HS-27A (cell line): ENCODE measurements around the gene HOOK2.
"Not testable (repeated sequence)": the region's sequence is repeated elsewhere in the genome, so short reads cannot be mapped to it uniquely, and the experiment has no call there.

Experiments used
- DNase-seq: peaks from one replicate; pipeline ENCODE4 v3.0.0-alpha.2; 2012; ENCODE audit warnings: low read depth, missing footprints

Gene HOOK2

DNA sequence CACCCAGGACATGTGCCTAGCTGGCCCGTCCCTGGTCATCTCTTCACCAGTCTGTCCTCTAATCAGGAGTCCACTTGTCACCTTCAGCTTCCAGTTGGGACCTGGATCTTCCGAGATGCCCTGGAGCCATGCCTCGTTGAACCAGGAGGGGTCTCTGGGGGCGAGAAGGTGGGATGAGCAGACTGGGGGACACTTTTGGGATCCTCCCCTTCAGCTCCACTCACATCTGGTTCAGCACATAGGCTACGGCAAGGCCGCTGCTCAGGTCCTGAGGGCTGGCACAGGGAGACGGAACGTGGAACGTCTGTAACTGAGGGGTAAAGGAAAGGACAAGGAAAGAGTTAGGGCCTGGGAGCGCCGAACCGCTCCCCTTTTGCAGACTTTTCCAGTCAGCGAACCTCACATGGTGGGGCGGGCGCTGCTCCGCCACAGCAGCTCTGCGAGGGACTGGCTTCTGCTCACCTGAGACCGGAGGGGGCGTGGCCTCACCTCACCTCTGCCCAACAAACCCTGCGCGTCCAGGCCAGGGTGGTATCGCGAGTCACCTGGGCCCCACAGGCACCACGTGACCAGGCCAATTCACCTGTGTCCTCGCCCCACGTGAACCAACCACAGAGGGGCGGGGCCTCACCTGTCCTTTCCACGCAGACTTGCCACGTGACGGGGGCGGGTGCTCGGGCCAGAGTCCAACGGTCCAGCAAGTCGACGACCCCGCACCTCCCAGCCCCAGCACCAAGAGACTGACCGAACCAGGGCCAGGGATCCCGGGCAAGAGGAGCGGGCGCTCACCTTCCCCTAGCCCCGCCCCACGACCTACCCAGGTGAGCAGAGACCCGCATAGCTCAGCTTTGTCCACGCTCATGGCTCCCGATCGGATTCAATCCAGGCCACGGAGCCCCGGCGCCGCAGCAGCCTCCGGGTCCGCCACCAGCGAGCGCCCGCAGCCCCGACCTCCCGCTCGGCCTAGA is at the start of gene HOOK2:
Gene HOOK2 (minus strand): TSS at position 965 of the 968 bp plus-strand sequence. CDS start 103 bp downstream, at position 862.
- DNase-seq = no peak

GRCh38 chr19:12821761-12822160 is 46.4 kb upstream of the HOOK2 start:
- no peak for DNase-seq

GRCh38 chr19:12817810-12818209 is 42.5 kb upstream of the HOOK2 start:
- not testable (repeated sequence) for DNase-seq

GRCh38 chr19:12817188-12817587 is 41.8 kb upstream of the HOOK2 start:
- DNase-seq = not testable (repeated sequence)

DNA sequence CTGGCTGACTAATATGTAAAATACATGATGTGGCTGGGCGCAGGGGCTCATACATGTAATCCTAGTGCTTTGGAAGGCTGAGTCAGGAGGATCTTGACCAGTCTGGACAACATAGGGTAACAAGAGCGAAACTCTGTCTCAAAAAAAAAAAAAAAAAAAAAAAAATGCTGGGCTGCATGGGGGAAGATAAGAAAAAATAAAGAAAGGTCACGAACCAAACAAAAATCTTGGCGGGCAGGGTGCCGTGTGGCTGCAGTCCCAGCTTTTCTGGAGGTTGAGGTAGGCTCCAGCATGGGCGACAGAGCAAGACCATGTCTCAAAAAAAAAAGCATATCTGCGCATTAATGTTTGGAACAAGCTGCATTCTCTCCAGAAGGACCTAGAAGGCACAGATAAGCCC is 39.7 kb upstream of the HOOK2 start:
- DNase-seq = no peak

DNA sequence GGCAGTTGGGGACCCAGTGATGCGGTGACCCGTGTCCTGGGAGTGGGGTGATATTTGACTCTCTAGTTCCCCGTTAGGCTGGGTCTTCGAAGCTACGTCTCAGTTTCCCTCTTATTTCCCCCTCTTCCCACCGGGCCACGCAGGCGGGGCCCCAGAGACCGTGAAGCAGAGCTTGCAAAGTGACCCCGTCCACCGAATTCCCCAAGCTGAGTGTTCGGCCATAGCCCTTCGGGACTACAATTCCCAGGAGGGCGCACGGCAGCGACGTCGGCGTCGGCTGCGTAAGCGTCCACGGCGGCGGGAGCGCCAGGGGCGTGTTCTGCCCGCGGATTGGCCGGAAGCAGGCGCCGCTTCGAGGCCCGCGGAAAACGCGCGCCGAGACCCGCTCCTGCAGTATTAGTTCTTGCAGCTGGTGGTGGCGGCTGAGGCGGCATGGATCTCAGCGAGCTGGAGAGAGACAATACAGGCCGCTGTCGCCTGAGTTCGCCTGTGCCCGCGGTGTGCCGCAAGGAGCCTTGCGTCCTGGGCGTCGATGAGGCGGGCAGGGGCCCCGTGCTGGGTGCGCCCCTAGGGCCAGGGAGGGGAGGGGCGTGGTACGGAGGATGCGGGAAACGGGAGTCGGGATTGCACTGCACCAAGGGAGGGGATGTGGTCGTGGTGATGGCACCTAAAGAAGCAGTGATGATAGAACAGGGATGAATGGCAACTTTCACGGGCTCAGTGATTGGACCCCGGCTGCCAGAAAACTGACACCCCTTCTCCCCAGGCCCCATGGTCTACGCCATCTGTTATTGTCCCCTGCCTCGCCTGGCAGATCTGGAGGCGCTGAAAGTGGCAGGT is 31.1 kb upstream of the HOOK2 start, which contains the start of gene RNASEH2A:
Gene RNASEH2A (plus strand): TSS at position 343 of the 840 bp plus-strand sequence. CDS start 90 bp downstream, at position 433.
- DNase-seq = no peak

- no peak for DNase-seq
These were observed 28.7 kb upstream of the HOOK2 start for GRCh38 chr19:12804051-12804450.

- no peak for DNase-seq
These were observed 27.1 kb upstream of the HOOK2 start for GRCh38 chr19:12802267-12803106.

DNA sequence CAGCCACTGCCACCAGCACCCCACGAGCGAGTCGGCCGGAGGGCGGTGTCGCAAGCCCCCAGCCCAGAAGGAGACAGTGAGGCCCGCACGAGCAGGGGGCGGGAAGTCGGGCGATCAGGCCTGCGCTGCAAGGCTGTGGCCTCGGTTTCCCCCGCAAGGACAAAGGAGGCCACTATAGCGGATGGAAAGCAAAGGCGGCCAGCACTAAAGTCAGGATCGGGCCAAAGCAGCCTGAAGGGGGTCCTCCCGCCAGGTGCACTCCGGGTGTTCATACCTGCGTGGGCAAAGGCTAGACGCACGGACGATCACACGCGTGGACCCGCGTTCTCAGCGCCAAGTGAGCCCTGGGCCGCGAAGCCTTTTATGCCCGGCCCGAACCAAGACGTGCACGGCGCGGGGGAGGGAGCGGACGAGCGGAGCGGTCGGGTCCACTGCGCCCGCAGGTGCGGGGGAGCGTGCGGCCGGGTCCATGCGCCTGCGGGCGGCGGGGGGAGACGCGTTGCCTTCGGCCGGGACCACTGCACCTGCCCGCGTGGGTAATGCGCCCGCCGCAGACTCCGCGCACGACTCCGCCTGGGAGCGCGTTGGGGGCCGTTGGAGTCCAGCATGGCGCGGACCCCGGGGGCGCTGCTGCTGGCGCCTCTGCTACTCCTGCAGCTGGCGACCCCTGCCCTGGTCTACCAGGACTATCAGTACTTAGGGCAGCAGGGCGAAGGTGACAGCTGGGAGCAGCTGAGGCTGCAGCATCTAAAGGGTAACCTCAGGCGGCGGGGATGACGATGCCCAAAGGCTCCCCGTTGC is 26.3 kb upstream of the HOOK2 start, which contains the start of the genes PRDX2 and THSD8:
Gene PRDX2 (minus strand): TSS at position 335 of the 801 bp plus-strand sequence. CDS start 539 bp downstream, outside the sequence.
Gene THSD8 (plus strand): TSS at position 604 of the 801 bp plus-strand sequence. CDS start 3 bp downstream, at position 607.
- no peak for DNase-seq

DNA sequence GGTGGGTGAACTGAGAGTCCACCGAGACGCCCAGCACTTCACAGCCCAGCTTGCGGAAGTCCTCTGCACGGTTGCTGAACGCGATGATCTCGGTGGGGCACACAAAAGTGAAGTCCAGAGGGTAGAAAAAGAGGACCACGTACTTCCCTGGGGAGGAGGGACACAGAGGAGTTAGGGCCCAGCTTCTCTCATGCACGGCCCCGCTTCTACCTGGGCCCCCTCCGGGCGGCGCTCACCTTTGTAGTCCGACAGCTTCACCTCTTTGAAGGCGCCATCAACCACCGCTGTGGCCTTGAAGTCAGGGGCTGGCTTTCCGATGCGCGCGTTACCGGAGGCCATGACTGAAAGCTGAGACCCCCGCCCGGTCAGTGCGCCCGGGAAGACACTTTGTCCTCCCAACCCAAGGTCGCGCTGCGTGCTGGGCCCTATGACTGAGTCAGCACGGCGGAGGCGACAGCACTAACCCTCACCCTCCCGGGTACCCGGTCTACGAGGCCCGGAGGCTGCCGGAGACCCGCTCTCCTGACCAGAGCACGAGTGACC is 25.6 kb upstream of the HOOK2 start:
- DNase-seq = no peak

DNA sequence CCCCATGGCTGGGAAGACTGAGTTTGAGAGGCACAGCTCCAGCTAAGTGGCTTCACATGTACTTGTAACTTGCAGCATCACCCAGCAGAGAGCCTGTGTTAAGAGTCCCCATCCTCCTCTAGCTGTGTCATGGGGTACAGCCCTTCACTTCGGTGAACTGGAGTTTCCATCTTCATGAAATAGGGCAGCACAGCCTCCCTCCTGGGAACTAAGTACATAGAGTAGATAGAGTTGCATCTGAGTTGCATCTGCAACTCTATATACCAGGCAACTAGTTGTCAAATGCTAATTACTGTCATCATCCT is 25.1 kb upstream of the HOOK2 start:
- no peak for DNase-seq

GRCh38 chr19:12799742-12800465 is 24.6 kb upstream of the HOOK2 start:
- no peak for DNase-seq

DNA sequence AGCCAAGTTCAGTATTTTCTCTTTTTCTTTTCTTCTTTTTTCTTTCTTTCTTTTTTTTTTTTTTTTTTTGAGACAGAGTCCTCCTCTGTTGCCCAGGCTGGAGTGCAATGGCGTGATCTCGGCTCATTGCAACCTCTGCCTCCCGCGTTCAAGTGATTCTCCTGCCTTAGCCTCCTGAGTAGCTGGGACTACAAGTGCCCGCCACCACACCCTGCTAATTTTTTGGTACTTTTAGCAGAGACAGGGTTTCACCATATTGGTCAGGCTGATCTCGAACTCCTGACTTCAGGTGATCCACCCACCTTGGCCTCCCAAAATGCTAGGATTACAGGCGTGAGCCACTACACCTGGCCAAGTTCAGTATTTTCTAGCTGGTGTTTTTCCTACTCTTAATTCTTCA is 22.3 kb upstream of the HOOK2 start:
- DNase-seq = not testable (repeated sequence)

DNA sequence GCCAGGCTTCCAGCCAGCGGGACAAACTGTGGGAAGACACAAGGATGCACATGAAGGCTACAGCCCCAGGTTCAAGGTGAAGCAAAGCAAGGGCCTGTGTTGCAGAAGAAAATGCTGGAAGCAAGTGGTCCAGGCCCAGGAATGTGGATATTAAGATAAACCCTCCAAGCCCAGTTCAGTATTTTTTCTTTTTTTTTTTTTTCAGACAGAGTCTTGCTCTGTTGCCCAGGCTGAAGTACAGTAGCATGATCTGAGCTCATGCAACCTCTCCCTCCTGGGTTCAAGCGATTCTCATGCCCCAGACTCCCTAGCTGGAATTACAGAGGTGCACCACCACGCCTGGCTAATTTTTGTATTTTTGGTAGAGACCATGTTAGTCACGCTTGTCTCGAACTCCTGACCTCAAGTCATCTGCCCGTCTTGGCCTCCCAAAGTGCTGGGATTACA is 21.8 kb upstream of the HOOK2 start:
- no peak for DNase-seq

DNA sequence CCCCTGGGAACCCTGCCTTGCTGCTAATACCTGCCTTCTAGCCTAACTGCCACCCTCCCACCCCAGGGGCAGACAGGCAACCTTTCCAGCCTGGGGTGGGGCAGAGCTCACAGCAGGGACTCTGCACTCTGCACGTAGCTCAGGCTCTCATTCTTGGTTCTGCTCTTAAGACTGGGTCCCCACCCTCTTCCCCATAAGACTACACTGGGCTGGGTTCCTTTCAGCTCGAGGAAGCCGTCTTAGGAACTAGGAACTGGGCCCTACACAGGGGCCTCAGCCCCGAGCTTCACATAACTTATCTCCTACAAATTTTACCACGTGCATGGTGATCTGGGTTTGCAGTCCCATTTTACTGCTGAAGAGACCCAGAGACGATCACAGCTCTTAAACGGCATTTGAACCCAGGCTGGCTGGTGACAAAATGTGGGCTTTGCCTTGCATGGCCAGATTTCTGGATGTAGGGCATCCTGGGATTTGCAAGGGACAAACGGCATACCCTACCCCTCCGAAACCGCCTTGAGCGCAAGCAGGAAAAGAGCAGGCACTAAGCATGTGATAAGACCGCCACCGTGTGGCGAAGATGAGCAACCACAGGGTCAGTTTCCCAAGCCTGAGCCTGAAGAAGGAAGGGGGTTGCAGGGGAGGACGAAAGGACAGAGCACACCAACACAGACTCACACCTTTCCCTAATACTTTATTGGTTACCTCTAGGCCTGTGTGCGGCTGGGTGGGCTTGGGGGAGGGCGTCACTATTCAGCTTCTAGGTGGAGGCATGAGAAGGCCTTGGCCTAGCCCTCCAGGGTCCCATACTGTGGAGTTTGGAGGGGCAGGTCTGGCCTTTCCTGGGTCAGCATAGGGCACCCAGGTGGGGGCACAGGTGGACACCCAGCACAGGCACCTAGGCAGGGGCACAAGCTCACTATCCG is 21.1 kb upstream of the HOOK2 start:
- no peak for DNase-seq

- no peak for DNase-seq
These were observed 19.6 kb upstream of the HOOK2 start for GRCh38 chr19:12794971-12795381.

- no peak for DNase-seq
These were observed 19.0 kb upstream of the HOOK2 start for GRCh38 chr19:12794196-12794941.
